CD4-positive, alpha-beta T cell treated with Interferon alpha-2 for 1 hour (primary cell): ENCODE data around the gene IQCF6.
"Not testable (repeated sequence)": the region's sequence is repeated elsewhere in the genome, so short reads cannot be mapped to it uniquely, and the experiment has no call there.

Experiments used
- DNase-seq, 2 donors: peaks; one replicate each; pipeline ENCODE4 v3.0.0-alpha.2; 2020 to 2022

IQCF6 gene

DNA sequence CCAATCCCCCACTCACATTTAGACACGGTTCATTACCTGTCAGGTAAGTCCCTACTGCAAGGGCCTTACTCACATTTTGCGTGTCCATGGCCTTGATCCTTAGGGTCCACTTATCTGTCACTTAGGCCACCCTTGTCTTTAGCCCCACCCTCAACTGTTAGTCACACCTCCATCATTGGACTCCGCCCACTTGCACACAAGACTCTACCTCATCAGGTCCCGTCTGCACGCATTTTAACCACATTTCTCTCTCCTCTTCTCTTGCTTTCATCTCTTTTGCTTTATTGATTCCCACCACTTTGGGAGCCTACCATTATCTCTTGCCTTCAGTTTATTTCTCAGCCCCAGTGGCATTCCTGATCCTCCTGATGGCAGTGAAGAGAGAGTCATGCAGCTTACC lies at the start of gene IQCF6:
TSS of gene IQCF6 (minus strand) at position 101 of the 400 bp plus-strand sequence. CDS start at position 88, 13 bp downstream.
- no peak for DNase-seq

DNA sequence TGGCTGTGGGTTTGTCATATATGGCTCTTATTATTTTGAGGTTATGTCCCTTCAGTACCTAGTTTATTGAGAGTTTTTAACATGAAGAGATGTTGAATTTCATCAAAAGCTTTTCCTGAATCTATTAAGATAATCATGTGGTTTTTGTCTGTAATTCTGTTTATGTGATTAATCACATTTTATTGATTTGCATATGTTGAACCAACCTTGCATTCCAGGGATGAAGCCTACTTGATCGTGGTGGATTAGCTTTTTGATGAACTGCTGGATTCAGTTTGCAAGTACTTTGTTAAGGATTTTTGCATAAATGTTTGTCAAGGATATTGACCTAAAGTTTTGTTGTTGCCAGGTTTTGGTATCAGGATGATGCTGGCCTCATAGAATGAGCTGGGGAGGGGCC lies 49.3 kb upstream of the IQCF6 start:
- DNase-seq: no peak

- no peak for DNase-seq
Measured at GRCh38 chr3:51819709-51820406, 40.8 kb upstream of the IQCF6 start.

- no peak for DNase-seq
Measured at GRCh38 chr3:51819151-51819550, 40.1 kb upstream of the IQCF6 start.

- no peak for DNase-seq
Measured at GRCh38 chr3:51817375-51817774, 38.3 kb upstream of the IQCF6 start.

DNA sequence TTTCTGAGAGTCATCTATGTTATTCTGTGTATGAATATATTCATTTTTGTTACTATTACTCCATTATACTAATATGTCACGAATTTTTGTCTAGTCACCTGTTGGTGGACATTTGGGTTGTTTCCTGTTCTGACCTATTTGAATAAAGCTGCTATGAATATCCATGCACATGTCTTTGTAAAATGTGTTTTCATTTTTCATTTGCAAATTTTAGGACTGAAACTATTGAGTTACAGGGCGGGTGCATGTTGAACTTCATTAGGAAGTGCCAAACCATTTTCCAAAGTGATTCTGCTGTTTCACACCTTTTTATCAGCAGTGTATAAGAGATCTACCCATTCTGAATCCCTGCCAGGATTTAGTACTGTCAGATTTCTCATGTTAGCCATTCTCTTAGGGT lies 37.7 kb upstream of the IQCF6 start:
- no peak for DNase-seq

GRCh38 chr3:51815614-51816013 lies 36.6 kb upstream of the IQCF6 start:
- no peak for DNase-seq

DNA sequence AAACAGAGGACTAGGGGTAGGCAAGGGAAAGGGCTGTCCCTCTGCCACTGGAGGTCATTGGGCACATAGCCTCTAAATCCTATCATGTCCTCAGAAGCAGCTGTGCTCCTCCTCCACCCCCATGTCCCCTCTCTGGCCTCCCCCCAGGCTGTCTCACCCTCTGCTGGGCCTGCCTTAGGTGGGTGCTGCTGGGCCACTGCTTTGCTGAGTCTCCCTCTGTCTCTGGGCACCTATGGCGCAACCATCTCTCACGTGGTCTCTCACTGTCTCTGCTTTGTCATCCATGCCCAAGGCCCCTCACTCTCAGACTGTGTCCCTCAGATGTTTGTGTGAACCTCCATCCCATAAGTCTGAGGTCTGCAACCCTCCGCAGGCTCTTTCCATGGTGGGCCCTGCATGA lies 35.0 kb upstream of the IQCF6 start:
- DNase-seq: no peak

DNA sequence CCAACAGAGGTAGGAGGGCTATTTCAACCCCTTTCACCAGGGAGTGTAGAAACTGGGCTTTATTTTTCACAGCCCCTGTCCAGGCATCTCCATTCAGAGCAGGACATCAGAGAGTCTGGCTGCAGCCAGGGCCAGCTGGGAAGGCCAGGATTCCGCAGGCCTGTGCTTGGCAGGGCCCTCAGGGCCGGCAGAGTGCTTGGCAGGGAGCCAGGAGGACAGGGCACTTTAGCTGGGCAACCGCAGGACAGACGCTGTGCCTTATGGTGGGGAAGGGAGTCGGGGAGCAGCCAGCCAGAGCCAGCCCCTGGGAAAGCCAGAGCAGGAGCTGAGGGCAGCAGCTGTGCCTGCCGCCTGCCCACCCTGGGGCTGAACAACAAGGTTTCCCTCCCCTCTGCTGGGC lies 34.5 kb upstream of the IQCF6 start:
- DNase-seq: no peak

DNA sequence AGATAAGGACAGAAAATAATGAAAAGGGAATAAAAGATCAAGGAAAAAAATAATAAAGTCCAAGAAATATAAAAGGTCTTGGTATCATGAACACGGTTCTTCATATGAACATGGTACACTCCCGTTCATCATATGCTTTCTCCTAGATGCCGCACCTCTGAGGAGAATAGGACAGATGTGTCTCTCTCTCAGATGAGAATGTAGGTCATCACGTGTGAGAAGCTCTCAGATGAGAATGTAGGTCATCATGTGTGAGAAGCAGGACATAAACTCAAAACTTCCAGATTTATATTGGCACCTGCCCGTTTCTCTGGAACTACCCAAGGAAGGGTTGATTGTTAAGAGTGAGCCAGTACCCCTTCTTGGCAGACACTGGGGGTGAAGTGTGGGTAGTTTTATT lies 29.9 kb upstream of the IQCF6 start:
- no peak for DNase-seq

- no peak for DNase-seq
Measured at GRCh38 chr3:51802106-51802703, 23.2 kb upstream of the IQCF6 start.

DNA sequence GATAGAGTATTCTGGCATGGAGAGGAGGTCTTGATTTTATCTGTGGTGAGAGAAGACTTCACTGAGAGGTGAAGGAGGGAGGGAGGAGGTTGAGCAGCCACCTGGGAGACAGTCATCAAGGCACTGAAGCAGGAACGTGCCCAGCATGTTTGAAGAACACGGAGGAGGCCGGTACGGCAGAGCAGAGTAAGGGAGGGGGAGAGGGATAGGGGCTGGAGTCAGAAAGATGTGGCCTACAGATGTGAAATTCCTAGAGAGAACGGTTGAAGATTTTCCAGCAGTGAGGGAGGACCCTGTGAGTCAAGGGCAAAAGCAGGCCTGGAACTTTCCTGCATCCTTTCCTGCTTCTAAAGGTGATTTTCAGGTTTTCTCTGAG lies 21.7 kb upstream of the IQCF6 start:
- no peak for DNase-seq

- DNase-seq: peak in 1 of 2 donors; percentile 69
Measured at GRCh38 chr3:51799879-51800749, 21.1 kb upstream of the IQCF6 start.

GRCh38 chr3:51798411-51798963 lies 19.4 kb upstream of the IQCF6 start:
- DNase-seq: no peak

DNA sequence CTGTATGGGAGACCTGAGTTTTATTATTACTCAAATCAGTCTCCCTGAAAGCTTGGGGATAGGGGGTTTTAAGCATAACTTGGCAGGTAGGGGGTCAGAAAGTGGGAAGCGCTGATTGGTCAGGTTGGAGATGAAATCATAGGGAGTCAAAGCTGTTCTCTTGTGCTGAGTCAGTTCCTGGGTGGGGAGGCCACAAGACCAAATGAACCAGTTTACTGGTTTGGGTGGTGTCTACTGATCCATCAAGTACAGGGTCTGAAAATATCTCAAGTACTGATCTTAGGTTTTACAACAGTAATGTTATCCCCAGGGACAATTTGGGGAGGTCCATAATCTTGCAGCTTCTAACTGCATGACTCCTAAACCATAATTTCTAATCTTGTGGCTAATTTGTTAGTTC lies 17.8 kb upstream of the IQCF6 start:
- DNase-seq: no peak

GRCh38 chr3:51794206-51794605 lies 15.2 kb upstream of the IQCF6 start:
- no peak for DNase-seq

- DNase-seq: no peak
Measured at GRCh38 chr3:51792206-51792605, 13.2 kb upstream of the IQCF6 start.

DNA sequence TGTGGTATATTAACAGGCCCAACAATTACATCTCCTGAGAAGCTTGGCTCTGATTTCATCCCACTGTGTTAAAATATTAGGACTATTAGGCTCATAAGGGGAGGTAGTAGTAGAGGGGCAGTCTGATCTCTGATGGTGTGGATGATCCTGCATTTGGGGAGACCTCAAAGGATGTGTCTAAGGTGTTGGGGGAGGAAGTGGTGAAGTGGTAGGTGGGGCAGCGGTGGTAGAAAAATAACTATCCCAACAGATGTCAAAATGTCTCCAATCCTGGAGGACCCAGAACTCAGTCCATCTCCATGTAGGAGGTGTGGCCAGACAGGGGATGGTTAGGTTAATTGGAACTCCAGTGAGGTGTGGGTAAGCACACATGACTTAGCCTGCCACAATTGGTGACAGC lies 10.4 kb upstream of the IQCF6 start:
- no peak for DNase-seq

GRCh38 chr3:51787576-51787975 lies 8.5 kb upstream of the IQCF6 start:
- not testable (repeated sequence) for DNase-seq

GRCh38 chr3:51786267-51786666 lies 7.2 kb upstream of the IQCF6 start:
- DNase-seq: no peak

GRCh38 chr3:51778554-51778953 lies 483 bp downstream of the IQCF6 start:
- no peak for DNase-seq

- no peak for DNase-seq
Measured at GRCh38 chr3:51777985-51778384, 1.1 kb downstream of the IQCF6 start.

- no peak for DNase-seq
Measured at GRCh38 chr3:51773529-51774056, 5.4 kb downstream of the IQCF6 start.
